ENCODE data around the gene ZNF2. TPM values are rescaled to one million over a fixed set of nuclear protein-coding genes. Genes with fewer than 3 reads are reported as not detected.

ZNF2 gene
- polyA plus RNA-seq, 2 of the 4 experiments (the other 2 are of a cell fraction): 4.2 to 4.6 TPM

- TF ChIP-seq REST (IDR thresholded peaks at IDR 0.05): no peak
Measured at GRCh38 chr2:95203911-95204310, 38.3 kb downstream of the ZNF2 start (continued).

- H3K4me3 ChIP-seq: no peak overlapping the region
- ATAC-seq: no peak
- peaks cover 73% of the 10 kb centered on the region for H3K9me3 ChIP-seq
- ChIA-PET CTCF (interaction anchor here (1.4 to 1.7 kb wide), 2 partner anchors 89 to 128 kb away, joined by 4 read pairs; no protein-coding TSS in a partner anchor), POLR2A (no interaction called here)
- no peak overlapping the region for H3K27ac ChIP-seq
- no peaks in the 10 kb centered on the region for H3K4me1 ChIP-seq
- no peak for DNase-seq (ENCODE audit: low read depth in 1 of 2, low spot score in 1 of 2)
- WGBS (ENCODE audit: missing lambda C conversion rate): 10% methylated on average over 2 of the region's 2 CpGs
- peak; percentile 43 for FAIRE-seq
- no peak overlapping the region for H3K4me2 ChIP-seq
- TF ChIP-seq HOXB5 (CRISPR knock-in tag; IDR thresholded peaks at IDR 0.05) (no peak), ATOH8 (CRISPR knock-in tag; IDR thresholded peaks at IDR 0.05; ENCODE audit: low read depth) (no peak), CHD4 (IDR thresholded peaks at IDR 0.05; ENCODE audit: borderline replicate concordance) (no peak), GATA3 (IDR thresholded peaks at IDR 0.05; ENCODE audit: borderline replicate concordance) (no peak), BHLHE40 (IDR thresholded peaks at IDR 0.05; ENCODE audit: low read depth, low read length) (no peak), SMC3 (IDR thresholded peaks at IDR 0.05) (no peak), POLR2AphosphoS2 (conservative IDR thresholded peaks at IDR 0.05; ENCODE audit: low read length) (no peak), ELK1 (IDR thresholded peaks at IDR 0.05; ENCODE audit: low read depth, low read length) (no peak), MAFK (IDR thresholded peaks at IDR 0.05; ENCODE audit: partially characterized antibody) (no peak), ZNF302 (CRISPR knock-in tag; IDR thresholded peaks at IDR 0.05) (no peak)
Measured at GRCh38 chr2:95204396-95204795, 38.8 kb downstream of the ZNF2 start.

GRCh38 chr2:95206096-95206495, 40.5 kb downstream of the ZNF2 start:
- DNase-seq (ENCODE audit: low read depth in 1 of 2, low spot score in 1 of 2) (no peak), FAIRE-seq (no peak), ATAC-seq (no peak)
- H3K4me1 ChIP-seq: no peaks in the 10 kb centered on the region
- 84% methylated on average over 10 of the region's 10 CpGs for WGBS (ENCODE audit: missing lambda C conversion rate)
- TF ChIP-seq POLR2AphosphoS2 (conservative IDR thresholded peaks at IDR 0.05; ENCODE audit: low read length) (no peak), RARB (CRISPR knock-in tag; IDR thresholded peaks at IDR 0.05) (no peak), PBX3 (IDR thresholded peaks at IDR 0.05) (no peak), KDM1A (IDR thresholded peaks at IDR 0.05; ENCODE audit: low read depth) (no peak), HDAC2 (IDR thresholded peaks at IDR 0.05) (no peak), RFX5 (IDR thresholded peaks at IDR 0.05) (no peak), CHD2 (IDR thresholded peaks at IDR 0.05; ENCODE audit: low read length, partially characterized antibody) (no peak), SREBF2 (IDR thresholded peaks at IDR 0.05) (no peak)
- ChIA-PET CTCF (interaction anchor here (1.2 kb wide), 2 partner anchors 32 to 85 kb away, joined by 3 to 5 read pairs; partner anchors contain the start of gene MRPS5), POLR2A (no interaction called here)
- peak overlapping the region; percentile 88; the same call in 2 of the 3 replicates for H3K4me2 ChIP-seq
- H3K27ac ChIP-seq: no peak overlapping the region
- peaks cover 71% of the 10 kb centered on the region for H3K9me3 ChIP-seq
- H3K4me3 ChIP-seq: no peak overlapping the region
